GM03348 (cell line): Measurements from ENCODE around the gene ARHGAP40.
A peak's percentile ranks its signal among the peaks of the same experiment; 100 is the strongest.

Source experiments
- DNase-seq: peaks from one replicate; pipeline ENCODE4 v3.0.0; 2012; ENCODE audit warnings: low spot score

Gene ARHGAP40

GRCh38 chr20:38617830-38618196 is 16.2 kb downstream of the ARHGAP40 start:
- no peak for DNase-seq

- DNase-seq, result no peak
Observed at GRCh38 chr20:38620441-38620840, 18.8 kb downstream of the ARHGAP40 start.

- no peak for DNase-seq
Observed at GRCh38 chr20:38623061-38623460, 21.5 kb downstream of the ARHGAP40 start.

GRCh38 chr20:38624084-38624483 is 22.5 kb downstream of the ARHGAP40 start:
- no peak for DNase-seq

GRCh38 chr20:38625896-38626295 is 24.3 kb downstream of the ARHGAP40 start:
- no peak for DNase-seq

- DNase-seq, result no peak
Observed at GRCh38 chr20:38626921-38627659, 25.5 kb downstream of the ARHGAP40 start.

- DNase-seq, result no peak
Observed at GRCh38 chr20:38628580-38629470, 27.2 kb downstream of the ARHGAP40 start.

- DNase-seq, result no peak
Observed at GRCh38 chr20:38629979-38630378, 28.4 kb downstream of the ARHGAP40 start.

- DNase-seq, result no peak
Observed at GRCh38 chr20:38630727-38631126, 29.1 kb downstream of the ARHGAP40 start.

GRCh38 chr20:38631155-38632022 is 29.8 kb downstream of the ARHGAP40 start:
- DNase-seq, result no peak

GRCh38 chr20:38633577-38634093 is 32.0 kb downstream of the ARHGAP40 start:
- peak; percentile 86 for DNase-seq

GRCh38 chr20:38635721-38636288 is 34.2 kb downstream of the ARHGAP40 start:
- DNase-seq, result no peak

- no peak for DNase-seq
Observed at GRCh38 chr20:38640521-38640920, 38.9 kb downstream of the ARHGAP40 start.

- DNase-seq, result no peak
Observed at GRCh38 chr20:38642498-38642897, 40.9 kb downstream of the ARHGAP40 start.

- no peak for DNase-seq
Observed at GRCh38 chr20:38644588-38645260, 43.1 kb downstream of the ARHGAP40 start.

- no peak for DNase-seq
Observed at GRCh38 chr20:38645351-38645750, 43.7 kb downstream of the ARHGAP40 start.

GRCh38 chr20:38645980-38646858 is 44.6 kb downstream of the ARHGAP40 start:
- DNase-seq, result peak; percentile 94

GRCh38 chr20:38649275-38649891 is 47.8 kb downstream of the ARHGAP40 start:
- DNase-seq, result peak; percentile 56

- no peak for DNase-seq
Observed at GRCh38 chr20:38650010-38650409, 48.4 kb downstream of the ARHGAP40 start.

- no peak for DNase-seq
Observed at GRCh38 chr20:38651154-38651553, 49.5 kb downstream of the ARHGAP40 start.
